Mesodermal cell (in vitro differentiated cells): ENCODE measurements around the gene TNRC6B.
"Not testable (repeated sequence)": the region's sequence is repeated elsewhere in the genome, so short reads cannot be mapped to it uniquely, and the experiment has no call there.

Experiments
- H3K27ac ChIP-seq: 2 replicates; pipeline ENCODE4 v1.7.0; 2013; ENCODE audit warnings: mild to moderate bottlenecking, low read depth, low read length, moderate library complexity; ENCODE audit not compliant: severe bottlenecking
- H3K36me3 ChIP-seq: 2 replicates; pipeline ENCODE4 v1.7.1; 2013; ENCODE audit warnings: mild to moderate bottlenecking, low read length, moderate library complexity; ENCODE audit not compliant: control insufficient read depth, insufficient read depth
- H3K4me1 ChIP-seq: one replicate; pipeline ENCODE4 v1.7.1; 2013; ENCODE audit warnings: mild to moderate bottlenecking, low read length; ENCODE audit not compliant: insufficient read depth, control insufficient read depth, poor library complexity, severe bottlenecking
- H3K4me3 ChIP-seq: 2 replicates; pipeline ENCODE4 v1.7.0; 2013; ENCODE audit warnings: low read length, control low read depth, mild to moderate bottlenecking; ENCODE audit not compliant: insufficient read depth, poor library complexity, severe bottlenecking; ENCODE audit errors: extremely low read depth
- H3K9me3 ChIP-seq: 2 replicates; pipeline ENCODE4 v1.7.1; 2013; ENCODE audit warnings: mild to moderate bottlenecking, low read length, moderate library complexity; ENCODE audit not compliant: control insufficient read depth
- WGBS, 2 experiments: methylation state at CpG; one replicate each; pipeline ENCODE4 v1.1.5; 2013; ENCODE audit warnings: missing lambda C conversion rate in 2 of 2; ENCODE audit not compliant: insufficient coverage in 2 of 2; 5-methylcytosine and 5-hydroxymethylcytosine counted together

TNRC6B gene

DNA sequence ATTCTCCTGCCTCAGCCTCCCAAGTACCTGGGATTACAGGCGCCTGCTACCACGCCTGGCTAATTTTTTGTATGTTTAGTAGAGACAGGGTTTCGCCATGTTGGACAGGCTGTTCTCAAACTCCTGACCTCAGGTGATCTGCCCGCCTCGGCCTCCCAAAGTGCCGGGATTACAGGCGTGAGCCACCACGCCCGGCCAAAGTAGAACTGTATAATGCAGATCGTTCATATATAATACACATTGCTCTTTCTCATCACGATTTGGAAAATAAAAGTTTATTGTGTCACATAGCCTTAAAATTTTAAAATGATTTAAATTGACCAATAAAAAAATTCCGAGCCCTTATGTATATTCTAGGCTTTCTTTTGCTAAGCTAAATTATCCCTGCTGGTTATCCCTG, 133.9 kb downstream of the TNRC6B start:
- Histone ChIP-seq H3K4me1 (peaks cover 26% of the 10 kb centered on the region), H3K36me3 (peaks cover 82% of the 10 kb centered on the region)
- H3K4me3 ChIP-seq, H3K9me3 ChIP-seq, H3K27ac ChIP-seq: not testable (repeated sequence)
- WGBS, 2 experiments, result 93 to 100% methylated on average over 3 to 4 of the region's 12 CpGs

DNA sequence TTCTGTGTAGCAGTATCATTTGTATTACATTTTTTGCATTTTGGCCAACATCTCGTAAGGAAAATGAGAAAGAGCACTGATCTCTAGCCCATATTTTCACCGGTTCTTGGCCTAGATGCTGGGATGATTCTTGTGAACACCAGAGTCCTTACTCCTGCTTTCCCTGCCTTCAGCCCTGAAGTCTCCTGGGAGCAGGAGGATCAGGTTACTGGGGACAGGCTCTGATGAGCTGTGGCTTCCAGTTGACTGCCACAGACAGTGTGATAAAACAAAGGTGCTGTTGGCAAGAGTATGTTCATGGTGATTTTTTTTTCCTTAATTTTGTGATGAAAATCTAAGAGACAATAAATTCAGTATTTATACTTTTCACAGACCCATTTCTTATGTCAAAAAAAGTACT, 134.3 kb downstream of the TNRC6B start:
- Histone ChIP-seq H3K4me1 (peaks cover 26% of the 10 kb centered on the region), H3K4me3 (no peak overlapping the region), H3K36me3 (peaks cover 83% of the 10 kb centered on the region), H3K9me3 (no peaks in the 10 kb centered on the region), H3K27ac (no peak overlapping the region)
- 100% methylated on average over 1 to 2 of the region's 2 CpGs for WGBS, 2 experiments

DNA sequence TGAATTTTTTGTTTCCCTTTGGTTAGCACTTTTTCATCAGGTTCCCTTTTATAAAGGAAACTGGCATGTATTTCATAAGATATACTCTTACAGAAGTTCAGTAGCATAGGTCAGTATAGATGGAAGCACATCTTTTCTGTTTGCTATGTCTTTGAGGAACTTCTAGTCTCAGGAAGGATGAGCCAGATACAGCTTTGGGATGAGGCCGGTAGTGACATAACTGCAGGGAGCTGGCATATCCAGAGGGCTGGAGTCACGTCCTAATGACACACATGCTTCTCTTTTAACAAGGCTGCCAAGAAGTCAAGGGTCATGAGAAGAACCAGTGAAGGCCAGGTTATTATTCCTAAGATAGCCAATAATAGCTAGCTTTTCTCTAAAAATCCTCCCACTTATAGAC, 135.3 kb downstream of the TNRC6B start:
- H3K36me3 ChIP-seq, result peaks cover 84% of the 10 kb centered on the region
- 80 to 89% methylated on average over 1 of the region's 2 CpGs for WGBS, 2 experiments
- H3K4me3 ChIP-seq, result no peak overlapping the region
- H3K4me1 ChIP-seq, result peaks cover 26% of the 10 kb centered on the region
- H3K27ac ChIP-seq, result no peak overlapping the region
- no peaks in the 10 kb centered on the region for H3K9me3 ChIP-seq

DNA sequence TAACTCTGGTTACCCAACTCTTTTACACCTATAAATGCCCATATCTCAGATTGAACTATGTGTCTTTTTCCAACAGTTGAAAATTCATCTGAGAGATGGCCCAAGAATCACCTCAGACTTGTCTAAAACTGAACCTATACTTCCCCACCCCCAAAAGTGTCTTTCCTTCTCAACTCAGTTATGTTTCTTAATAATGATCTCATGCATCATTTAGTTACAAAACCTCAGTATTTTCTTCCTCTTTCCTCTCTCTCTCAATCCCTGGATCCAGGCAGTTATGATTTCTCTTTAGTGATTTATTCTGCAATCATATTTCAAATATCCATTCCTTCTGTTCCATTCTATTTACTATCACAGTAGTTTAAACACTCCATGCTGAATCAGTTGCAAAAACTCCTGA, 136.3 kb downstream of the TNRC6B start:
- Histone ChIP-seq H3K4me3 (no peak overlapping the region), H3K9me3 (no peaks in the 10 kb centered on the region), H3K27ac (no peak overlapping the region), H3K36me3 (peaks cover 84% of the 10 kb centered on the region), H3K4me1 (peaks cover 18% of the 10 kb centered on the region)

DNA sequence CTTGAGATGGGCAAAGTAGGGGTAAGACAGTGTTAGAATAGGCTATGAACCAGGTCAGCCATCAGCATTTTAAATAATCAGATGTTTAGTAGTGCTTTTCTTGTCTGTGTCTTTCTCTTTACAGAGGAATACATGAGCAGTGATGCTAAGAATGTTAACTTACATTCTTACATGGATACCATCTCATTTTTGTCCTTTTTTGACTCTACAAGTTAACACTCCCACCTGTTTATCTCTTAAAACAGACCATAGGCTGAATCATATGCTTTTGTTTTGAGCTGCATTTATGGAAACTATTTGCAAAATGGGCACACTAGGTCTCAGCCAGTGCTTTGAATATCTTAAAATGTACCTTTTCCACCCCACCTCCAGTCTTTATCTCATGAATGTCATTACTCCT, 143.0 kb downstream of the TNRC6B start:
- Histone ChIP-seq H3K36me3 (peaks cover 87% of the 10 kb centered on the region), H3K4me3 (no peak overlapping the region), H3K9me3 (no peaks in the 10 kb centered on the region), H3K27ac (no peak overlapping the region), H3K4me1 (peaks cover 14% of the 10 kb centered on the region)

DNA sequence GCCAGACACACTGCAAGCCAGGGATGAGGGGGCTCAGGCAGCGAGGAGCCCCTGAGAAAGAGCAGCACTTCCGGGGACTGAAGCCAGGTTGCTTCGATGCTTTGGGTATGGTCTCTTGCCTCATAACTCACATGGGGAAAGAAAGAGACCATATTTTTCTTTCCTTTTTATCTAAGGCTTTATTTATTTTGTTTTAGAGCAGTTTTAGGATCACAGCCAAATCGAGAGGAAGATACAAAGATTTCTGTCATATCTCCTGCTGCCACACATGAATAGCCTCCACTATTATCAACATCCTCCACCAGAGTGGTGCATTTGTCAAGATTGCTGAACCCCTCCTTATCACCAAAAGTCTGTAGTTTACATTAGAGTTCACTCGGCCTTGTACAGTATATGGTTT, 144.3 kb downstream of the TNRC6B start:
- no peaks in the 10 kb centered on the region for H3K9me3 ChIP-seq
- peaks cover 21% of the 10 kb centered on the region for H3K4me1 ChIP-seq
- 93% methylated on average over 3 of the region's 5 CpGs; no CpG with 5 or more reads in 1 of the 2 experiments for WGBS, 2 experiments
- H3K36me3 ChIP-seq, result peaks cover 75% of the 10 kb centered on the region
- H3K27ac ChIP-seq, result no peak overlapping the region
- no peak overlapping the region for H3K4me3 ChIP-seq

DNA sequence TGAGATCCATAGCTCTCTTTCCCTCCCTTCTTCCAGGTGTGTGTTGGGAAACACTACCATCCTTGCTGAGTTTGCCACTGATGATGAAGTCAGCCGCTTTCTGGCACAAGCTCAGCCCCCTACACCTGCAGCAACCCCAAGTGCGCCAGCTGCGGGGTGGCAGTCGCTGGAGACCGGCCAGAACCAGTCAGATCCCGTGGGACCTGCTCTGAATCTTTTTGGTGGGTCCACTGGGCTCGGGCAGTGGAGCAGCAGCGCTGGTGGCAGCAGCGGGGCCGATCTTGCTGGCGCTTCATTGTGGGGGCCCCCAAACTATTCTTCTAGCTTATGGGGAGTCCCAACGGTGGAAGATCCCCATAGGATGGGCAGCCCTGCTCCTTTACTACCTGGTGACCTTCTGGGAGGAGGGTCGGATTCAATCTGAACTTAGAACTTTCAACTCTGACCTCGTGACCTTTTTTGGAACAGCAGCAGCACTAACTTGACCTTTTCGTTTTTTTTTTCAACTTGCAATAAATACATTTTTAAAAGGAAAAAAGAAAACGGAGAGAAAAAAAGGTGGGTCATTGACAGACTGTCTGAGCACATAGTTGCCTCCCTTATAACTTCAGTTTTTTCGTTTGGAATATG, 145.2 kb downstream of the TNRC6B start:
- 95 to 99% methylated on average over 14 of the region's 17 CpGs for WGBS, 2 experiments
- Histone ChIP-seq H3K36me3 (peaks cover 71% of the 10 kb centered on the region), H3K4me3 (no peak overlapping the region), H3K4me1 (peaks cover 30% of the 10 kb centered on the region), H3K9me3 (no peaks in the 10 kb centered on the region), H3K27ac (no peak overlapping the region)

DNA sequence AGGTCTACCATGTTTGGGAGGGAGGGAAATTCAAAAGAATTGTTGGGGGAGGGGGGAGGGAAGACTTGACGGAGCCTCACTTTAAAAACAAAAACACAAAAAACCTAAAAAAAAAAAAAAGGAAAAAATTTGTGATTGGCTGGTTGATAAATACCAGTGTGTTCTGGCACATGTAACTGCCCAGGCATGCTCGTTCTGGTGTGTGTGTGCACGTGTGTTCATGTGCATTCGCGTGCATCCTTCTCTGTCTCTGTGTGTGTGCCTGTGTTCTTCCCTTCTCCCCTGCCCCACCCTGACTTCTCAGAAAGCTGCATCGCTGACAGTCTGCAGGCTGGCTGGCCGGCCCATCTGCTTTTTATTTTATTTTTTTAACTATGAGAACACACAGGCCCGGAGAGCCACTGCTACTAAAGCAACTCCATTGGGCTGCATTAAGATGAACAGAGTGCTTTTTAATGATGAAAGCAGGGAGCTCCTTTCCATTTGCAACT, 146.0 kb downstream of the TNRC6B start:
- no peak overlapping the region for H3K4me3 ChIP-seq
- peak overlapping the region; percentile 3 for H3K27ac ChIP-seq
- WGBS, 2 experiments, result 95 to 98% methylated on average over 4 to 6 of the region's 8 CpGs
- no peaks in the 10 kb centered on the region for H3K9me3 ChIP-seq
- H3K4me1 ChIP-seq, result peaks cover 38% of the 10 kb centered on the region
- peaks cover 68% of the 10 kb centered on the region for H3K36me3 ChIP-seq

DNA sequence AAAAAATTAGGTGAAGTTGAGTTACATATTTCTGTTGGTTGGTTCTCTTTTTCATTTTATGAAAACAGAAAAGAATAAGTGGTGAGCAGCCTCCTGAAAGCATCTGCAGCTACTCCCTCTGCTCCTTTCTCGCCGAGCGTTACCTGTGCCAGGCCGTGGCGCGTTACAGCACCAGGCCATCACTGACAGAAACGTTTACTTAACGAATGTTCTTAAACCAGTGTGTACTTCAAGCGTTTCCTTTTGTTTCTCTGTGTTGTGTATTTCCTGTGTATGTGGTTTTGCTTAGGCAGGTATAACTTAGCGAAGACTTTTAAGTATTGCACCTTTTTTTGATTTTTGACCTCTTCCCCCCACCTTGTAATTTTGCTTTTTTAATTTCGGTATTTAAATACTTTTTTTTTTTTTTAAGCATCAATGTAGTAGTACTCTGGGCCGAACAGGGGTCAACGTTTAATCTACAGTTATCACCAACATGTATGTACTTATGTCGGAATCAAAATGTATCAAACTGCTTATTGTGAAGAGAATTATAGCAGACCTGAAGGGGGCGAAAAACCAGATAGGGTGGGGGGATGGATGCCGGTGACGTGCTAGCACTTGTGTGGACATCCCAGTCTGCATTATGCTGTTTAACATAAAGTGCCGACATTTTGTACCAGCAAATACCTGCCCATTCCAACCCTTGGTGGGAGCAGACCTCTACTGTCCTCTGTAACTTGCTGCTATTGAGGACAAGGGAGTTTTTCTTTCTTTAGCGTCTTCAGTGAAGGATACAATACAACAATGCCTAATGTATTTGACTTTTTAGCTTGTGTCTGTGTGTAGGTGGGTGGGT, 147.0 kb downstream of the TNRC6B start:
- WGBS, 2 experiments, result 89 to 97% methylated on average over 5 to 12 of the region's 19 CpGs
- H3K27ac ChIP-seq, result peak overlapping the region; percentile 3
- H3K4me1 ChIP-seq, result peaks cover 44% of the 10 kb centered on the region
- no peaks in the 10 kb centered on the region for H3K9me3 ChIP-seq
- H3K4me3 ChIP-seq, result no peak overlapping the region
- peaks cover 64% of the 10 kb centered on the region for H3K36me3 ChIP-seq

DNA sequence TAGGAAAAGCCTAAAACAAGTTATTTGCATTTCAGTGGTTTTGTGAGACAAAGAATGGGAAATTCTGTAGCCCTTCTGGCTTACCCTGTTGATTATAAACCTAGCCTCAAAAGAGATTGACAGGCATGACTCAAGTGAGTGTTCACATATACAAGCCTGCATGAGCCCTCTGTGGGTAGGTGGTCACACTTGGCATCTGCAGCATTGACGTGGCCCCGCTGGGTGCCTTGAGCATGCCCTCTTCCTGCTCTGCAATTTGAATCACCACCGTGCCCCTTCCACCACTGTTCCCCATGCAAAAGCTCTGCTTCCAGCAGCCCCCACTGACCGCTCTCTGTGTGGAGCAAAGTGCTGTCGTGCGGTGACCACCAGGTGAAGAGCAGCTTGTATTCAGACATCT, 147.6 kb downstream of the TNRC6B start:
- H3K4me1 ChIP-seq, result peaks cover 48% of the 10 kb centered on the region

More for the DNA sequence above, 147.6 kb downstream of the TNRC6B start:
- Histone ChIP-seq H3K9me3 (no peaks in the 10 kb centered on the region), H3K27ac (no peak overlapping the region), H3K4me3 (no peak overlapping the region), H3K36me3 (peaks cover 63% of the 10 kb centered on the region)
- 98 to 100% methylated on average over 4 to 6 of the region's 6 CpGs for WGBS, 2 experiments
